Chondrocyte (in vitro differentiated cells): ENCODE results near the gene NUDT6. TPM values are rescaled to one million over a fixed set of nuclear protein-coding genes. Genes with fewer than 3 reads are reported as not detected.

Experiments
- DNase-seq: peaks from one replicate; pipeline ENCODE4 v3.0.0; 2021; ENCODE audit warnings: mixed read lengths, low spot score
- H3K27ac Mint-ChIP-seq: one replicate; pipeline ENCODE4 v1.8.0; 2021; ENCODE audit warnings: mild to moderate bottlenecking, moderate library complexity, mixed read lengths; ENCODE audit not compliant: unreplicated experiment
- H3K27me3 Mint-ChIP-seq: 2 replicates; pipeline ENCODE4 v1.8.0; 2021; ENCODE audit warnings: low read depth, mixed read lengths
- H3K36me3 Mint-ChIP-seq: 2 replicates; pipeline ENCODE4 v1.8.0; 2021; ENCODE audit warnings: low read depth, mixed read lengths
- H3K4me1 Mint-ChIP-seq: 2 replicates; pipeline ENCODE4 v1.8.0; 2021; ENCODE audit warnings: low read depth, mild to moderate bottlenecking, mixed read lengths
- H3K4me3 Mint-ChIP-seq: one replicate; pipeline ENCODE4 v1.8.0; 2021; ENCODE audit warnings: mild to moderate bottlenecking, moderate library complexity, mixed read lengths; ENCODE audit not compliant: unreplicated experiment
- H3K9me3 Mint-ChIP-seq: 2 replicates; pipeline ENCODE4 v1.8.0; 2021; ENCODE audit warnings: low read depth, mixed read lengths
- CTCF ChIP-seq: fragments of 200-600 bp; sonication (generic); IDR thresholded peaks from 2 replicates; pipeline ENCODE4 v1.5.0; 2021; ENCODE audit warnings: antibody characterized with exemption, mild to moderate bottlenecking, moderate library complexity
- total RNA-seq: library from RNA; stranded (reverse); gene quantifications from 3 replicates; pipeline ENCODE4 v1.2.1, GENCODE V29; 2021

NUDT6 gene
- total RNA-seq, 1 donor from 2014 or later = 4.2 TPM

GRCh38 chr4:122928930-122929329 lies 6.5 kb upstream of the NUDT6 start:
- H3K27me3 Mint-ChIP-seq = no peaks in the 10 kb centered on the region
- H3K4me1 Mint-ChIP-seq = no peaks in the 10 kb centered on the region
- no peak for DNase-seq
- no peak overlapping the region for H3K27ac Mint-ChIP-seq
- H3K4me3 Mint-ChIP-seq = no peak overlapping the region
- no peaks in the 10 kb centered on the region for H3K9me3 Mint-ChIP-seq
- H3K36me3 Mint-ChIP-seq = no peaks in the 10 kb centered on the region
- TF ChIP-seq CTCF = no peak

- peak; percentile 91 for DNase-seq
- TF ChIP-seq CTCF = peak; percentile 34
- no peaks in the 10 kb centered on the region for H3K27me3 Mint-ChIP-seq
- no peak overlapping the region for H3K4me3 Mint-ChIP-seq
- H3K4me1 Mint-ChIP-seq = peaks cover 12% of the 10 kb centered on the region
- no peaks in the 10 kb centered on the region for H3K9me3 Mint-ChIP-seq
- H3K36me3 Mint-ChIP-seq = no peaks in the 10 kb centered on the region
- H3K27ac Mint-ChIP-seq = peak overlapping the region; percentile 91
These were observed 597 bp upstream of the NUDT6 start for GRCh38 chr4:122922877-122923511.

GRCh38 chr4:122921300-122921699 lies 1.1 kb downstream of the NUDT6 start:
- no peak for DNase-seq
- Mint-ChIP-seq H3K9me3 (no peaks in the 10 kb centered on the region), H3K27ac (no peak overlapping the region), H3K27me3 (no peaks in the 10 kb centered on the region), H3K4me1 (peaks cover 12% of the 10 kb centered on the region), H3K4me3 (peak overlapping the region; percentile 44), H3K36me3 (no peaks in the 10 kb centered on the region)
- no peak for TF ChIP-seq CTCF

GRCh38 chr4:122920473-122920872 lies 1.9 kb downstream of the NUDT6 start:
- Mint-ChIP-seq H3K27me3 (no peaks in the 10 kb centered on the region), H3K9me3 (no peaks in the 10 kb centered on the region), H3K4me1 (peaks cover 12% of the 10 kb centered on the region), H3K27ac (no peak overlapping the region), H3K4me3 (no peak overlapping the region), H3K36me3 (no peaks in the 10 kb centered on the region)
- DNase-seq = no peak
- TF ChIP-seq CTCF = no peak

GRCh38 chr4:122917731-122918130 lies 4.7 kb downstream of the NUDT6 start:
- Mint-ChIP-seq H3K4me1 (peaks cover 28% of the 10 kb centered on the region), H3K27me3 (no peaks in the 10 kb centered on the region), H3K27ac (no peak overlapping the region), H3K36me3 (no peaks in the 10 kb centered on the region), H3K9me3 (no peaks in the 10 kb centered on the region), H3K4me3 (no peak overlapping the region)
- DNase-seq = no peak
- no peak for TF ChIP-seq CTCF
